Measurements from ENCODE around the gene MIF. TPM values are rescaled to one million over a fixed set of nuclear protein-coding genes. Genes with fewer than 3 reads are reported as not detected.

MIF gene
- 308 and 349 TPM in 2 replicates for total RNA-seq

GRCh38 chr22:23893945-23894709 lies at the start of gene MIF:
Gene MIF, plus strand, starts transcription at chr22:23894383. Its CDS starts 92 bp downstream, at chr22:23894475.
- ATAC-seq (ENCODE audit: low read depth) = peak; percentile 88
- Mint-ChIP-seq H3K36me3 (ENCODE audit: low read depth) (peaks cover 41% of the 10 kb centered on the region), H3K4me1 (peaks cover 25% of the 10 kb centered on the region), H3K4me3 (peak within 1 kb of the TSS; percentile 96), H3K27ac (peak within 1 kb of the TSS; percentile 96), H3K9me3 (no peaks in the 10 kb centered on the region), H3K27me3 (no peaks in the 10 kb centered on the region)
- TF ChIP-seq CTCF (IDR thresholded peaks at IDR 0.05) = peak; percentile 44
- DNase-seq = peak; percentile 100
- intact Hi-C loops (cut with micrococcal nuclease) = loop anchor here (1.0 to 5.0 kb wide), 6 partner anchors 20 to 126 kb away; partner anchors contain the start of genes CABIN1, DERL3 and SLC2A11
- ChIA-PET POLR2A (interaction anchor here (0.6 to 2.7 kb wide), 31 partner anchors 9 to 749 kb away, joined by 3 to 84 read pairs (median 4); partner anchors contain the start of genes CABIN1, DERL3, SLC2A11 and VPREB3), CTCF (interaction anchor here (0.6 to 2.0 kb wide), 11 partner anchors 9 to 540 kb away, joined by 3 to 8 read pairs (median 3); partner anchors contain the start of gene SLC2A11)

DNA sequence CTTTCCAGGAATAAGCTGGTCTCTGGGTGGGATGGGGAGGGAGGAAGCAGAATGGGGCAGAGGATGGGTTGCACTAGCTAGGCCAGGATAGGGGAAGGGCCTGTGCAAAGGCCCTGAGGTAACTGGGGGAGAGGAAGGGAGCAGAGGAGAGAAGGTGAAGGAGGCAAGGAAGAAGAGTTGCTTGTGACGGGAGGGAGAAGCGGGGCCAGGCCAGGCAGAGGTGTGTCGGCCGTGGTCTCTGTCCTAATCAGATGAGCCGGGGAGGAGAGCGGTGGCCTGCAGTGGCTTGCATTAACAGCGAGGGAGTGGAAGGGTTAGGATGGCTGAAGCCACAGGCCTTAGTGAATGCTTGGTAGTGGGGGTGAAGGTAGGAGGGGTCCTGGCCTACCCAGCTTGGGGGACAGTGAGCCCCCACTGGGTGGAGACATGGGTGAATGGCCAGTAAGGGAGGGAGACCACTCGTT lies 49.4 kb upstream of the MIF start:
- Mint-ChIP-seq H3K27ac (peak overlapping the region; percentile 75), H3K4me3 (no peak overlapping the region), H3K9me3 (no peaks in the 10 kb centered on the region), H3K36me3 (ENCODE audit: low read depth) (no peaks in the 10 kb centered on the region), H3K4me1 (peaks cover 85% of the 10 kb centered on the region), H3K27me3 (no peaks in the 10 kb centered on the region)
- DNase-seq (no peak), ATAC-seq (ENCODE audit: low read depth) (no peak)
- POLR2A ChIA-PET = interaction anchor here (0.6 to 1.9 kb wide), 14 partner anchors 12 to 710 kb away, joined by 3 to 13 read pairs (median 4); partner anchors contain the start of genes CHCHD10, GUCD1, MIF and SLC2A11
- CTCF ChIA-PET = interaction anchor here (0.7 to 2.6 kb wide), 2 partner anchors 12 to 78 kb away, joined by 3 to 12 read pairs; partner anchors contain the start of gene SLC2A11
- intact Hi-C loops (cut with micrococcal nuclease) = loop anchor here (5.0 to 10.0 kb wide), 3 partner anchors 127 to 440 kb away; no protein-coding TSS in a partner anchor
- TF ChIP-seq CTCF (IDR thresholded peaks at IDR 0.05) = no peak

DNA sequence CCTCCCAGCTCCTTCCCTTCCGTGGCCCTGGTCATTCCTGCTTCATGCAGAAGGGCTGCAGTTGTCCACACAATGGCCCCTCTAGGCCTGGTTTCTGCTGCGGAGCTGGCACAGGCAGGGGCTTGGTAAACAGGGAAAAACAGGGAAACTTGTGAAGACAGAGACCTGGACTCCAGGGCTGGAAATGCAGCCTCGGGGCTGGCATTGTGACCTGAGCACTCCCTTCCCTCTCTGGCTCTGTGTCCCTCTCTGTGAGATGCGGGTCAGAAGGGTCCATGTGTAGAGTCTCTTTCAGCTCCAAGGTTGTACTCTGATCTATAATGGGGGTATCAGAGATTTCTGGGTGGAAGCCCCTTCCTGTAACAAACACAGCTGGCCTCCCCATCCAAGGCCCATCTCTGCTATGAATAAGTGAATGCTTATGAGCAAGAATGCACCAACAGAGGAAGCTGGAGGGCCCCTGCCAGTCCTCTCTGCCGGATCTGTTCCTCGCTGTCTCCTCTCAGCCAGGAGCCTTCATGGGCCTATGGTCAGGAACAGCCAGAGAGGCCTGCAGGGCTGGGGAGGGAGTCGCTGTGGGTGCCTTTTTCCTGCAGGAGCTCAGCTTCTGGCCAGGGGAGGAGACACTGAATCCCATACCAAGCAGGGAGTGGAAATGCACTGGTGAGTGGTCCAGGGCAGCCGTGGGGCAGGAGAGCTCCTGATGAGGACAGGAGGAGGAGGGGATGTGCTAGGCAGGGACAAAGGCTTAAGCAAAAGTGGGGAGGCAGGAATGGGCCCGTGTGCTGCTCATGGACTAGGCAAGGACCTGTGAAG lies 48.7 kb upstream of the MIF start:
- ChIA-PET POLR2A (interaction anchor here (0.5 to 2.2 kb wide), 17 partner anchors 7 to 106 kb away, joined by 3 to 16 read pairs (median 4); partner anchors contain the start of genes CHCHD10, DERL3, MMP11 and SLC2A11), CTCF (interaction anchor here (0.7 to 2.6 kb wide), 7 partner anchors 12 to 254 kb away, joined by 3 to 12 read pairs (median 5); partner anchors contain the start of genes MMP11 and SLC2A11)
- no peaks in the 10 kb centered on the region for H3K9me3 Mint-ChIP-seq
- H3K4me3 Mint-ChIP-seq = peak overlapping the region; percentile 28
- ATAC-seq (ENCODE audit: low read depth) = no peak
- H3K36me3 Mint-ChIP-seq (ENCODE audit: low read depth) = no peaks in the 10 kb centered on the region
- intact Hi-C loops (cut with micrococcal nuclease) = loop anchor here (5.0 to 10.0 kb wide), 3 partner anchors 128 to 441 kb away; no protein-coding TSS in a partner anchor
- DNase-seq = no peak
- H3K27ac Mint-ChIP-seq = peak overlapping the region; percentile 68
- peaks cover 86% of the 10 kb centered on the region for H3K4me1 Mint-ChIP-seq
- no peaks in the 10 kb centered on the region for H3K27me3 Mint-ChIP-seq
- TF ChIP-seq CTCF (IDR thresholded peaks at IDR 0.05) = no peak

DNA sequence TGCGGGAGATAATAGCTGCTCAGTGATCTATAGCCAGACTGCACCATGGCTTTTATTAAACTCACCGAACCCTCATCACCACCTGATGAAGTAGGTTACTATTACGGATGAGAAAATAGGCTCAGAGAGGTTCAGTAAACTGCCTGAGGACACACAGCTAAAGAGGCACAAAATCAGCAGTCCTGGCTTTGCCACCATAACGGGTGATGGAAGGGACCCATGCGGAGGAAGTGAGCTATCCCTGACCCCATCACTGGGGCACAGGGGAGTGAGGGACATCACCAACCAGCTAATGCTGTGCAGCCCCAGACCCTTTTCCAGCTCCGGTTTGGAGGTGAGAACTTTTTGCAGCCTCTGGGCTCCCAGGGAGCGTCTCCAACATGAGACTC lies 48.1 kb upstream of the MIF start:
- peaks cover 86% of the 10 kb centered on the region for H3K4me1 Mint-ChIP-seq
- no peaks in the 10 kb centered on the region for H3K36me3 Mint-ChIP-seq (ENCODE audit: low read depth)
- ChIA-PET CTCF (interaction anchor here (0.7 to 2.6 kb wide), 7 partner anchors 11 to 255 kb away, joined by 3 to 12 read pairs (median 5); partner anchors contain the start of genes MMP11 and SLC2A11), POLR2A (interaction anchor here (0.5 to 2.2 kb wide), 13 partner anchors 8 to 95 kb away, joined by 3 to 16 read pairs (median 3); partner anchors contain the start of genes DERL3, MMP11, SLC2A11 and ZNF70)
- H3K9me3 Mint-ChIP-seq = no peaks in the 10 kb centered on the region
- intact Hi-C loops (cut with micrococcal nuclease) = loop anchor here (5.0 to 10.0 kb wide), 3 partner anchors 129 to 441 kb away; no protein-coding TSS in a partner anchor
- H3K27ac Mint-ChIP-seq = peak overlapping the region; percentile 68
- H3K27me3 Mint-ChIP-seq = no peaks in the 10 kb centered on the region
- TF ChIP-seq CTCF (IDR thresholded peaks at IDR 0.05) = no peak
- peak overlapping the region; percentile 28 for H3K4me3 Mint-ChIP-seq
- DNase-seq (no peak), ATAC-seq (ENCODE audit: low read depth) (no peak)
